ENCODE measurements around the gene NDUFV2. TPM values are rescaled to one million over a fixed set of nuclear protein-coding genes. Genes with fewer than 3 reads are reported as not detected.

The NDUFV2 gene
- polyA plus RNA-seq, 3 donors: 55.4 to 184 (median 162) TPM

- intact Hi-C loops (cut with micrococcal nuclease): loop anchor here in 1 of 2 donors (10.0 kb wide), 1 partner anchor 369 kb away; the partner anchor contains the start of gene RALBP1
Measured at GRCh38 chr18:9106094-9106493, 3.6 kb downstream of the NDUFV2 start.

More at GRCh38 chr18:9106094-9106493, 3.6 kb downstream of the NDUFV2 start:
- H3K4me1 Mint-ChIP-seq: peaks cover 79% of the 10 kb centered on the region
- no peak overlapping the region for H3K9ac ChIP-seq (ENCODE audit: insufficient read depth, low read length, poor library complexity, severe bottlenecking)
- no peaks in the 10 kb centered on the region for H3K27me3 Mint-ChIP-seq (ENCODE audit: low read depth in 3 of 3)
- peaks cover 54 to 81% of the 10 kb centered on the region in 2 donors for H3K4me1 ChIP-seq (ENCODE audit: control insufficient read depth in 1 of 2, insufficient read depth in 2 of 2, low read length in 2 of 2)
- H3K27ac ChIP-seq (ENCODE audit: low read depth in 1 of 2, low read length in 2 of 2): peak overlapping the region in 1 of 2 donors; percentile 94
- peaks cover 69% of the 10 kb centered on the region for H4K20me1 ChIP-seq (ENCODE audit: insufficient read depth, low read length)
- H3K36me3 ChIP-seq (replicated peaks in 1 of 2; ENCODE audit: control insufficient read depth in 1 of 2, insufficient read depth in 2 of 2, low read length in 2 of 2): no peaks in the 10 kb centered on the region
- H3K79me2 ChIP-seq (ENCODE audit: insufficient read depth, low read length): peaks cover 86% of the 10 kb centered on the region
- peak overlapping the region; percentile 80 for H3K4me2 ChIP-seq (replicated peaks; ENCODE audit: extremely low read depth, low read length, poor library complexity, severe bottlenecking)
- H3K9me3 ChIP-seq (replicated peaks in 1 of 2; ENCODE audit: control insufficient read depth in 1 of 2, insufficient read depth in 1 of 2, low read length in 2 of 2): no peaks in the 10 kb centered on the region
- no peak overlapping the region for H2AFZ ChIP-seq (ENCODE audit: insufficient read depth, low read depth, low read length, poor library complexity, severe bottlenecking)
- peak overlapping the region; percentile 5 to 93 (median 70) for H3K27ac Mint-ChIP-seq
- no peak overlapping the region for H3K4me3 Mint-ChIP-seq
- no peaks in the 10 kb centered on the region for H3K27me3 ChIP-seq (ENCODE audit: control insufficient read depth in 2 of 2, insufficient read depth in 2 of 2, low read length in 2 of 2)
- no peak for TF ChIP-seq CTCF (IDR thresholded peaks at IDR 0.05)
- peaks cover 0 to 1% (median 0%) of the 10 kb centered on the region in 7 donors for H3K9me3 Mint-ChIP-seq
- no CpG with 5 or more reads among the region's 1 CpG for WGBS (ENCODE audit: insufficient coverage)
- no peak for DNase-seq
- H3K36me3 Mint-ChIP-seq: peaks cover 4 to 16% of the 10 kb centered on the region in 2 donors
- H3K4me3 ChIP-seq (replicated peaks in 1 of 3; ENCODE audit: low read depth in 2 of 3, low read length in 3 of 3): peak overlapping the region in 1 of 3 experiments; percentile 81
